ENCODE results near the gene OR14K1.
"Not testable (repeated sequence)": the region's sequence is repeated elsewhere in the genome, so short reads cannot be mapped to it uniquely, and the experiment has no call there.

OR14K1 gene

DNA sequence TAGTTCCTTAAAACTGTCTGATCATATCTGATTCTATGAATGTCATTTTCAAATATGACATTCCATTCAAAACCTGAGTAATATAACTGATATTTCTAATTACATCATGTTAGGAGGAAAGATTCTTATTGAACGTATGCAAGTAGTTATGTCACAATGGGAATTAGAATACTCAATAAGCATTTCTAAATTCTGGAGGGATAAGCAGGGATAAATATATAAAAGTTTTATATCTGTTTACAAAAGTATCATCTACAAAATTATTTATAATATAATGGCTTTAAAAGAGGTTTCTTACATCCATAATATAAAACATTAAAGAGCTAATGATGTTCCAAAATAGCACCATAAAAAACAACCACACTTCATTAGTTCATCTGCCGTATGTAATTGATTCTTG, 9.6 kb downstream of the OR14K1 start, which contains the start of gene OR14A2:
OR14A2 (minus strand) TSS at position 101 of the 400 bp plus-strand sequence.
- no peaks in the 10 kb centered on the region for H3K36me3 ChIP-seq (ENCODE audit: control insufficient read depth, insufficient read depth, low read length)

DNA sequence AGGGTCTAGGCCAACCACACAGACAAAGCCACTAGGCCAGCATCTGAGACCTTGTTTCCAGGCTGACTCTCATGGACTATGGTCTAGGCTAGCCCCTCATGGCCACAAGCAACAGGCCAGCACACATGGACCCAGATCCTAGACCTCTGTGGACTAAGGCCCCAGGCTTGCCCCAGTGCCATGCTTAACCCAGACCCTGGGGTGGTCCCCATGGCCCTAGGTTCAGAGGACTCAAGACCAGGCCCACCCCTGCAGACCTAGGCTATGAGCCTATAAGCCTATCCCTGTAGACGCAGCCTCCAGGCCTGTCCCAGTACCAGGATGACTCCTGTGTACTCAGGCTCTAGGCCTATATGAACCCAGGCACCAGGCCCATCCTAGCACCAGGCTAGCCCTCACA, 11.5 kb downstream of the OR14K1 start:
- Histone ChIP-seq H3K27ac (ENCODE audit: low read depth, low read length) (no peak overlapping the region), H3K9me3 (ENCODE audit: control insufficient read depth, insufficient read depth, low read depth, low read length) (peaks cover 11% of the 10 kb centered on the region; the same call in 1 of the 2 replicates), H3K9ac (ENCODE audit: low read length) (no peak overlapping the region), H3K4me3 (ENCODE audit: low read depth, low read length) (no peak overlapping the region), H3K27me3 (ENCODE audit: control insufficient read depth, insufficient read depth, low read length) (no peaks in the 10 kb centered on the region), H3K4me1 (ENCODE audit: control insufficient read depth, insufficient read depth, low read length) (no peaks in the 10 kb centered on the region), H3K36me3 (ENCODE audit: control insufficient read depth, insufficient read depth, low read length) (no peaks in the 10 kb centered on the region)

More for the DNA sequence above, 9.6 kb downstream of the OR14K1 start, which contains the start of gene OR14A2:
- Histone ChIP-seq H3K27me3 (ENCODE audit: control insufficient read depth, insufficient read depth, low read length) (no peaks in the 10 kb centered on the region), H3K27ac (ENCODE audit: low read depth, low read length) (no peak within 1 kb of the TSS), H3K9me3 (ENCODE audit: control insufficient read depth, insufficient read depth, low read depth, low read length) (peaks cover 11% of the 10 kb centered on the region; the same call in 1 of the 2 replicates), H3K9ac (ENCODE audit: low read length) (no peak within 1 kb of the TSS), H3K4me1 (ENCODE audit: control insufficient read depth, insufficient read depth, low read length) (no peaks in the 10 kb centered on the region), H3K4me3 (ENCODE audit: low read depth, low read length) (no peak within 1 kb of the TSS)

DNA sequence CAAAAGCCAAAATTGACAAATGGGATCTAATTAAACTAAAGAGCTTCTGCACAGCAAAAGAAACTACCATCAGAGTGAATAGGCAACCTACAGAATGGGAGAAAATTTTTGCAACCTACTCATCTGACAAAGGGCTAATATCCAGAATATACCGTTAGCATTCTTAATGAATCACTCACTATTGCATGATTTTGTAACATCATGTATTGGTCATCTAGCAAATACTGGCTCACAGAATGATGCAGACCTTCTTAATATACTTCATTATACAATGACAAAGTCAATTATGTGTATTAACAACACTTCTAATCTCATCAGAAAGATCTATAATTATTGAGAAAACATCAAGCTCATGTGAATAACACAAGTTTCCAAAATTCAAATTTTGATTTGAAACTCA, 15.9 kb downstream of the OR14K1 start:
- H3K36me3 ChIP-seq (ENCODE audit: control insufficient read depth, insufficient read depth, low read length); H3K27ac ChIP-seq (ENCODE audit: low read depth, low read length); H3K4me3 ChIP-seq (ENCODE audit: low read depth, low read length); H3K27me3 ChIP-seq (ENCODE audit: control insufficient read depth, insufficient read depth, low read length); H3K4me1 ChIP-seq (ENCODE audit: control insufficient read depth, insufficient read depth, low read length); H3K9ac ChIP-seq (ENCODE audit: low read length): not testable (repeated sequence)
- H3K9me3 ChIP-seq (ENCODE audit: control insufficient read depth, insufficient read depth, low read depth, low read length), result peaks cover 23% of the 10 kb centered on the region; the same call in 1 of the 2 replicates

DNA sequence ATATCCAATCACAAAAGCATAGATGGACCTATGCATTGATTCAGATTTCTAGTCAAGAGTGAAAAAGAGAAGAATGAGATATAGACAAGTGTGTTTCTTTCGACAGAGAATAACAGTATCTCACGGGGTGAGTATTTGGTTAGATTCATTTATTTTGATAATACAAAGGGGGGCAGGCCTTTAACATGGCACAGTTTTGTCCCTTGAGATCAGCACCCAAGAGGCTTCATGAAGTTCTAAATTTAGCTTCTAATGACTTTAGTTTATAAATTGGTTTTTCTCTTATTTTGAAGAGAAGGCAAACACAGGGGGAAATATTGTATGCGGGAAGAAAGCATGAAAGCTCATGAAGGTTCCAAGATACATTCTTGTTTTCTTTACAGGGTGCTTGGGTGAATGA, 22.0 kb downstream of the OR14K1 start, which contains the start of gene OR1C1:
OR1C1 (minus strand) TSS at position 101 of the 400 bp plus-strand sequence. CDS start 2,150 bp downstream, outside the sequence.
- Histone ChIP-seq H3K9me3 (ENCODE audit: control insufficient read depth, insufficient read depth, low read depth, low read length) (peaks cover 12% of the 10 kb centered on the region; the same call in 1 of the 2 replicates), H3K4me3 (ENCODE audit: low read depth, low read length) (no peak within 1 kb of the TSS), H3K36me3 (ENCODE audit: control insufficient read depth, insufficient read depth, low read length) (no peaks in the 10 kb centered on the region), H3K9ac (ENCODE audit: low read length) (no peak within 1 kb of the TSS), H3K27ac (ENCODE audit: low read depth, low read length) (no peak within 1 kb of the TSS), H3K4me1 (ENCODE audit: control insufficient read depth, insufficient read depth, low read length) (no peaks in the 10 kb centered on the region), H3K27me3 (ENCODE audit: control insufficient read depth, insufficient read depth, low read length) (no peaks in the 10 kb centered on the region)

DNA sequence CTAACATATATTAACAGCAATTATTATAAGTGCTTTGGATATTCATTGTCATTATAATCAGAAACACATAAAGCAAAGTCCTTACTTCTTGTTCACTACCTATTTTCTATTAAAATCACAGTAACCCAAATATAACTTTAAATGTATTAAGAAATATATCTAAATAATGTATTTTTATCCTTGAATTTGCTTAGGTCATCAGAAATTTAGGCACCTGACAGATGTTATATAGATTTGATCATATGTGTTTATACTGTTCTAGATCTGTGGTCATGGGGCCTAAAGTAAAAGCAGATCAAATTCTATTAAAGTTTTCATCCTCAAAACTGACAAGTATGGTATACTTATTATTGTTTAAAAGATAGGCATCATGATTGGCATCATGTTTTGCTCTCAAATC, 31.2 kb downstream of the OR14K1 start:
- H3K9ac ChIP-seq (ENCODE audit: low read length), result no peak overlapping the region
- no peak overlapping the region for H3K27ac ChIP-seq (ENCODE audit: low read depth, low read length)
- no peaks in the 10 kb centered on the region for H3K27me3 ChIP-seq (ENCODE audit: control insufficient read depth, insufficient read depth, low read length)
- no peaks in the 10 kb centered on the region for H3K36me3 ChIP-seq (ENCODE audit: control insufficient read depth, insufficient read depth, low read length)
- H3K4me1 ChIP-seq (ENCODE audit: control insufficient read depth, insufficient read depth, low read length), result no peaks in the 10 kb centered on the region
- H3K4me3 ChIP-seq (ENCODE audit: low read depth, low read length), result no peak overlapping the region
- H3K9me3 ChIP-seq (ENCODE audit: control insufficient read depth, insufficient read depth, low read depth, low read length), result peaks cover 2% of the 10 kb centered on the region; the same call in 1 of the 2 replicates
